Middle frontal gyrus (tissue), 1 donor: ENCODE results near the gene FOLR1.

Source experiments
- DNase-seq: peaks from one replicate; pipeline ENCODE4 v3.0.0-alpha.2; 2015; ENCODE audit warnings: low spot score; ENCODE audit errors: extremely low spot score

FOLR1 gene

GRCh38 chr11:72222907-72223614, 31.1 kb downstream of the FOLR1 start:
- peak; percentile 46 for DNase-seq

- no peak for DNase-seq
Measured at GRCh38 chr11:72223615-72224563, 31.9 kb downstream of the FOLR1 start.

- no peak for DNase-seq
Measured at GRCh38 chr11:72224564-72225410, 32.8 kb downstream of the FOLR1 start, which contains the start of gene INPPL1. TSS of gene INPPL1 (plus strand) at chr11:72224767. CDS start at chr11:72224985, 218 bp downstream.

GRCh38 chr11:72225411-72225951, 33.5 kb downstream of the FOLR1 start:
- no peak for DNase-seq

GRCh38 chr11:72226701-72227100, 34.8 kb downstream of the FOLR1 start:
- DNase-seq: no peak

- no peak for DNase-seq
Measured at GRCh38 chr11:72227316-72228228, 35.6 kb downstream of the FOLR1 start.

- no peak for DNase-seq
Measured at GRCh38 chr11:72228229-72228843, 36.4 kb downstream of the FOLR1 start.

- no peak for DNase-seq
Measured at GRCh38 chr11:72228844-72229231, 36.9 kb downstream of the FOLR1 start.

- no peak for DNase-seq
Measured at GRCh38 chr11:72229336-72229924, 37.5 kb downstream of the FOLR1 start.

GRCh38 chr11:72229925-72230763, 38.2 kb downstream of the FOLR1 start:
- no peak for DNase-seq

- DNase-seq: no peak
Measured at GRCh38 chr11:72230764-72231365, 38.9 kb downstream of the FOLR1 start.

- no peak for DNase-seq
Measured at GRCh38 chr11:72231396-72232259, 39.7 kb downstream of the FOLR1 start.

GRCh38 chr11:72232260-72233055, 40.5 kb downstream of the FOLR1 start:
- no peak for DNase-seq

- DNase-seq: no peak
Measured at GRCh38 chr11:72233056-72233772, 41.3 kb downstream of the FOLR1 start.

- DNase-seq: no peak
Measured at GRCh38 chr11:72233773-72234513, 42.0 kb downstream of the FOLR1 start.
